HG02759 (cell line): ENCODE data around the gene PMS1.
"Not testable (repeated sequence)": the region's sequence is repeated elsewhere in the genome, so short reads cannot be mapped to it uniquely, and the experiment has no call there.

Experiments
- ATAC-seq: cut with Tn5 transposase; IDR thresholded peaks from one replicate; pipeline ENCODE4 v1.9.1; 2021; ENCODE audit warnings: mild to moderate bottlenecking, moderate library complexity; ENCODE audit not compliant: unreplicated experiment

Gene PMS1

DNA sequence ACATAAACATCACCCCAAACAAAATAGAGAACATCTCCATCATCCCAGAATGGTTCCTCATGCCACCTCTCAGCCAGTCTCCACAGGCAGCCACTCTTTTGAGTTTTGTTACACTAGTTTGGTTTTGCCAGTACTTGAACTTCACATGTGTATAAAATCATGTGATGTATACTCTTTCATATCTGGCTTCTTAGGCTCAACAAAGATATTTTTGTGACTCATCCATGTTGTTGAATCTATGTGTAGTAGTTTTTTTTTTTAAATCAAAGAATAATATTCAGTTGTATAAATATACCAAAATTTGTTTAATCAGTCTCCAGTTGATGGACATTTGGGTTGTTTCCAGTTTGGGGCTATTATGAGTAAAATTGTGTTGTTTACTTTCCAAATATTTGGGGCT, 75.9 kb downstream of the PMS1 start:
- ATAC-seq: no peak

DNA sequence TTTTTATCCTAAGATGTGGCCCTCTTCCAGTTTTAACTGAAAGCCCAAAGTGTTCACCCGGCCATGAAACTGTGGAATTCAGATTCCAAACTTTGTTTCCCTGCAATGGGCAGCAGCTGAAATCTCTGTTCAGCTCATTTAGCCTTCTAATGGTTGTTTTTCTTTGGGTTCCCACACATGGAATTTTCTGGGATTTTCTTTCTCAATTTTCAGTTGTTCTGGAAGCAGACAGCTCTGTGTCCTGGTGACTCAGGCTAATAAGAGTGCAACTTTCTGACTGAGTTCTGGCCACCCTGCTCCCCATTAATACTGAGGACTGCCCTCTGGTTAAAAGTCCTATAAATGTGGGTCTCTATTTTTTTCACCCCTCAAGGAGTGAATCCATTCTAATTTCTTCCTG, 78.5 kb downstream of the PMS1 start:
- no peak for ATAC-seq

DNA sequence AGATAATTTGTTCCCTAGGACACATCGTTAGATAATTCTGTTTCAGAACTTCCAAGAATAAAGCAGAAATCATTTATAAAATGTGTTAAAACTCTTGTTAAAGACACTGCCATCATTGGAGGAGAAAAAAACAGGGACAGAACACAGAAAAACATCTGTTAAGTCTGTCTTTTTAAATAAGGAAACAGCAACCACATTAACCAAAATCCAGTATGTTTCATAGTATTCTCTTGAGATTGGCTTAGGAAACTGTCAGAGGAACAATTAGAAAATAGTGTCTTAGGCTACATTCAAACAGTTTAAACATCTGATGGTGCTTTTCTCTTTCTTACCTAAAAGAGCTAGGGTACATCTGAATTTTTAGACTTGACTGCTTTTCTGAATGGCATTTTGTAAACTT, 81.6 kb downstream of the PMS1 start:
- ATAC-seq: no peak

DNA sequence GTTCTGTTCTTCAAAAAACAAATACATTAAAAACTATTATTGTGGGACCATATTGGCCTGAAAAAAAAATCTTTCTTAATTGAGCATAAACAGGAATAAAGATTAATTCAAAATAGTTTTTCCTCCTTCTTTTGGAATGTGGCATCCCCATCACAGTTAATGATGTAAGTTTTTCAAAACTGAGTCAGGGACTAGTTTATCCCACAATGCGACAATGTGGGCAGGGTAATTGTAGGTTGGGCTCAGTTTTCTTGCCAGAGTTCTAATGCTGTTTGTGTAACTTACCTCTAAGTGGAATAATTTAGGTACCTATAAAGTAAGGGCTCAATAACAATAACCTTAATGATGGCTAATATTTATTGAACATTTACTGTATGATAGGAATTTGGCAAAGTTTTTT, 82.0 kb downstream of the PMS1 start:
- no peak for ATAC-seq

- ATAC-seq: no peak
Observed at GRCh38 chr2:189868896-189869295, 84.6 kb downstream of the PMS1 start.

DNA sequence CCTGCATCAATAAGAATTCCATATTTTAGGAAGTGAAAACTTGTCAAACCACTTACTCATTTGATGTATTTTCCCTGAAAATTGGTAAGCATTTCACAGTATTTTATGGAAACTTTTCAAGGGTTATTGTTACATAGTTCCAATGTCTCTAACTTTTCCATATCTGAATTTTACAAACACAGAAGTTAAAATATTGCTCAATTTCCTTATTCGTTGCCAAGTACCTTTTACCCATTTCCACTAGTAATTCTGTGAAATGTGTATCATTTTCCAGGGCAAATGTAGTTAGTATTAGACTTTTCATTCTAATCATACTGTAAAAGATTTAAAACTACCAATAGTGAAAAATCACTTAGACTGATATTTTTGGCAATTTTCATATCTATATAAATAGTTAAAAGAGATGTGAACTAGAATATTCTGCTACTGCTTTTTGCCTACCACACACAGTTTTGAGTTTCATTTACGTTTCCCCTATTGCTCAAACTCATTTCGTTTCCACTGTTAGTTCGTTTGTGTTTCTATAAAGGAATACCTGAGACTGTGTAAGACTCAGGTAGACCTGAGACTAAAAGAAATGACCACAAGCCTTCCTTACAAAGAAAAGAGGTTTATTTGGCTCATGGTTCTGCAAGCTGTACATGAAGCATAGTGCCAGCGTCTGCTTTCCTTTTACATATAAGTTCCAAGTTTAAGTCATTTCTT, 86.3 kb downstream of the PMS1 start:
- ATAC-seq: no peak

DNA sequence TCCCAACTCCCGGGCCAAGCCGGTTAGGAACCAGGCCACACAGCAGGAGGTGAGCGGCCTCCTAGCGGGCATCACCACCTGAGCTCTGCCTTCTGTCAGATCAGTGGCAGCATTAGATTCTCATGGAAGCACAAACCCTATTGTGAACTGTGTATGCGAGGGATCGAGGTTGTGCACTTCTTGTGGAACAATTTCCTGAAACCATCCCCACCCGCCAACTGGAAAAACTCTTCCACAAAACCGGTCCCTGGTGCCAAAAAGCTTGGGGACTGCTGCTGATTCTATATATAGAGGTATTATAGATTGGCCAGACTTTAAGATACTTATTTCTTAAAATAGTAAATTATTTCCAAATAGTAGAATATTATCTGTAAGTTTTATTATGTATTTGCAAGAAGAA, 89.4 kb downstream of the PMS1 start:
- ATAC-seq: no peak

GRCh38 chr2:189874586-189875320, 90.5 kb downstream of the PMS1 start:
- no peak for ATAC-seq

DNA sequence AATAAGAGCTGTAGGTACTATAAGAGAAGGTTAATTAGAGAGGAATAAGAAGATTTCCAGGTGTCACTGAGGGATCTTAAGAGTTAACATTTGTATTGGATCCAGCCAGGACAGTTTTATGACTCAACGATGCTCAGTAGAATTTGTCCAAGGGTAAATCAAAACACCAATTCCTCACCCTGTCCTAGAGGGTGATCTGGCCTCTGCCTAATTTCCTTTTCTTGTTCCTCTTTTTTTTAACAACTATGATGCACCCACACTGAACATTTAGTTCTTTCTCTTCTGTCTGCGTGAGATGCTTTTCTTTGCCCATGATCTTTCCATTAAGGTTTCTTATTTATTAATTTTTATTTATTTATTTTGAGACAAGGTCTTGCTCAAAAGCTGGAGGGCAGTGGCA, 92.0 kb downstream of the PMS1 start:
- ATAC-seq: no peak

DNA sequence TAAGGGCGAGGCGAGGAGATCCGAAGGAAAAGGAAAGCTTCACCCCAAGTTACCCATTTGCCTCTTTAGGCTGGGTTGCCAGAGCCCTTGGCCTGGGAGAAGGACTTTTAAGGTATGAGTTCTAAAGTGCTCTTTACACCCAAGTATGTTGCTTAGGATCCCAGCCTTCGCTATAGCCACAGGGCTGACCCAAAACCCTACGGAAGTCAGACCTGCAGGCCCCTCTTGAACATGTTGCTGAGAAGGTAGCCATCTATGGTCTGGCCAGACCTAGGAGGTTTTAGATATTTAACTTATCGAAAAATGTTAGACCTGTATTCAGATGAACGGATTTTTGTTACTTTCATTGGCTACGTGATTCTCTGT, 95.4 kb downstream of the PMS1 start:
- no peak for ATAC-seq

- no peak for ATAC-seq
Observed at GRCh38 chr2:189880429-189880828, 96.2 kb downstream of the PMS1 start.

GRCh38 chr2:189880832-189881492, 96.7 kb downstream of the PMS1 start:
- no peak for ATAC-seq

- ATAC-seq: no peak
Observed at GRCh38 chr2:189885368-189885767, 101.1 kb downstream of the PMS1 start.

- not testable (repeated sequence) for ATAC-seq
Observed at GRCh38 chr2:189892546-189893294, 108.5 kb downstream of the PMS1 start.

- no peak for ATAC-seq
Observed at GRCh38 chr2:189896809-189897208, 112.6 kb downstream of the PMS1 start.

DNA sequence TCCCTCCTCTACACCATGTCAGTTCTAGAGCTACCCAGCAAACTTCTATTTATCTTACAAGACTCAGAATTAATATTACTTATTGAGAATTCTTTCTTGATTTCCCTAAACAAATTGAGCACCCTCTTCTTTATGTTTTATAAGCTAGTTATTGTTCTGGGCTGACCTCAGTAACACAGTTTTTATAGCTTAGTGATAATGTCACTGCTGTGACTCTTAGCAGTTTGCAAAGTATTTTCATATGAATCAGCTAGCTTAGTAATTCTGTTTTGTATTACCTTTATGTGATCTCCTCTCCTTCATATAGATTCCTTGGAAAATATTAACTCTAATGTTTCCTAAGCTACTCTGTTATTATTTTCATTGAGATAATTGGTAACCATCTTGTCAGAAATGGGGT, 114.9 kb downstream of the PMS1 start:
- ATAC-seq: no peak

DNA sequence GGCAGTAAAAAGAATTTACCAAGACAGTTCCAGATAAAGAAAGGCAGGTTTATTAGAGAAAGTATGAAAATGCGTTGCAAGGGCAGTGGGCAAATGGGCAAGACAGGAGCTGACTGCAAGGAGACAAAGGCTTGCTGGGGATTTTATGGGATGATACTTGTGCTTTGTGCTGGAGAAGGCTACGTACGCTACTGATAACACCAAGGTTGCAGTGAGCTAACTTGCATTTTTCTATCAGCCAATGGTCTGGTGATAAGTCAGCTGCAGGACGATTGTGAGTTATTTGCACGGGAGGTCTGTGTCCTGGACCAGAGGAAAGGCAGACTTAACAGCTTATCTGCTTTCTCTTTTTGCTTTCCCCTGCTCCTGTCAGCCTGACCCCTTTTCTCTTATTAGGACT, 116.5 kb downstream of the PMS1 start:
- no peak for ATAC-seq

GRCh38 chr2:189901664-189902063, 117.4 kb downstream of the PMS1 start:
- ATAC-seq: no peak

- ATAC-seq: no peak
Observed at GRCh38 chr2:189913821-189914220, 129.6 kb downstream of the PMS1 start.

DNA sequence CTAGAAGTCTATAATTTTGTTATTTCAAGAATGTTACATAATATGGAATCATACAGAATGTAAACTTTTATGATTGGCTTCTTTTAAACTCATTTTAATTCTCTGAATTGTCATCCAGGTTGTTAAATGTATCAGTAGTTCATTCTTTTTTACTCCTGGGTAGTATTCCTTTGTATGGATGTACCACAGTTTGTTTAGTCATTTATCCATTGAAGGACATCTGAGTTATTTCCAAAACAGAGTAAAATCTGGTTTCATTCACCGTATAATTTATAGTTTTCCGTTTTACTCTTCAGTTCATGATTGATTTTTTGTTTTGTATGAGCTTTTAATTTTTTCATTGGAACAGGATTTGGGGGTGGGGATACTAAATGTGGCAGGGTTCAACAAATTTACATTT, 132.4 kb downstream of the PMS1 start:
- no peak for ATAC-seq
